Liver (tissue), 9 donors: Measurements from ENCODE around the gene TREML2. TPM values are rescaled to one million over a fixed set of nuclear protein-coding genes. Genes with fewer than 3 reads are reported as not detected.

Experiments used
- DNase-seq: peaks from one replicate; pipeline ENCODE4 v3.0.0-alpha.2; 2017; ENCODE audit warnings: low spot score
- H3K27ac ChIP-seq, 2 donors: one replicate each; pipeline ENCODE4 v1.7.0; 2013; ENCODE audit warnings: inconsistent platforms in 2 of 2, low read length in 2 of 2, control low read depth in 1 of 2, low read depth in 1 of 2, mild to moderate bottlenecking in 1 of 2
- H3K27me3 ChIP-seq, 4 donors: one replicate each; pipeline versions ENCODE4 v1.6.1 to v1.7.0; 2013; ENCODE audit warnings: low read length in 3 of 4, inconsistent platforms in 1 of 4, mild to moderate bottlenecking in 1 of 4, moderate library complexity in 1 of 4; ENCODE audit not compliant: control insufficient read depth in 4 of 4, insufficient read depth in 4 of 4
- H3K36me3 ChIP-seq, 4 donors: one replicate each; pipeline versions ENCODE4 v1.6.1 to v1.7.0; 2013; ENCODE audit warnings: low read length in 3 of 4, mild to moderate bottlenecking in 3 of 4, low read depth in 1 of 4, moderate library complexity in 1 of 4; ENCODE audit not compliant: control insufficient read depth in 4 of 4, insufficient read depth in 3 of 4
- H3K4me1 ChIP-seq, 4 donors: one replicate each; pipeline versions ENCODE4 v1.6.1 to v1.7.0; 2013; ENCODE audit warnings: low read length in 3 of 4, mild to moderate bottlenecking in 3 of 4, moderate library complexity in 1 of 4; ENCODE audit not compliant: control insufficient read depth in 4 of 4, insufficient read depth in 4 of 4
- H3K4me3 ChIP-seq, 3 donors: one replicate each; pipeline versions ENCODE4 v1.6.1 to v1.7.0; 2013; ENCODE audit warnings: low read length in 3 of 3, control low read depth in 1 of 3, low read depth in 1 of 3, mild to moderate bottlenecking in 1 of 3
- H3K9ac ChIP-seq, 2 donors: one replicate each; pipeline ENCODE4 v1.7.0; 2013; ENCODE audit warnings: low read length in 2 of 2, mild to moderate bottlenecking in 2 of 2, moderate library complexity in 2 of 2, control low read depth in 1 of 2, low read depth in 1 of 2
- H3K9me3 ChIP-seq, 4 donors: one replicate each; pipeline versions ENCODE4 v1.6.1 to v1.7.0; 2013; ENCODE audit warnings: low read length in 3 of 4; ENCODE audit not compliant: control insufficient read depth in 4 of 4
- EGR1 ChIP-seq, 2 donors: IDR thresholded peaks; 2 replicates each; pipeline ENCODE4 v1.6.1; 2016 to 2018; ENCODE audit warnings: antibody characterized with exemption in 2 of 2, low read depth in 2 of 2
- FOXA1 ChIP-seq: IDR thresholded peaks from 2 replicates; pipeline ENCODE4 v1.6.1; 2016; ENCODE audit warnings: antibody characterized with exemption
- FOXA2 ChIP-seq: IDR thresholded peaks from 2 replicates; pipeline ENCODE4 v1.6.1; 2016; ENCODE audit warnings: antibody characterized with exemption
- GABPA ChIP-seq, 2 donors: IDR thresholded peaks in 1 of 2; conservative IDR thresholded peaks in 1 of 2; 2 replicates each; pipeline ENCODE4 v1.6.1; 2016; ENCODE audit warnings: antibody characterized with exemption in 2 of 2, mild to moderate bottlenecking in 1 of 2, moderate library complexity in 1 of 2
- HNF4A ChIP-seq, 2 donors: conservative IDR thresholded peaks; 2 replicates each; pipeline ENCODE4 v1.6.1; 2016; ENCODE audit warnings: antibody characterized with exemption in 2 of 2, mild to moderate bottlenecking in 2 of 2
- HNF4G ChIP-seq: IDR thresholded peaks from 2 replicates; pipeline ENCODE4 v1.6.1; 2016; ENCODE audit warnings: antibody characterized with exemption
- JUND ChIP-seq, 2 donors: IDR thresholded peaks; 2 replicates each; pipeline ENCODE4 v1.6.1; 2016; ENCODE audit warnings: antibody characterized with exemption in 2 of 2
- NR2F2 ChIP-seq: IDR thresholded peaks from 2 replicates; pipeline ENCODE4 v1.6.1; 2016; ENCODE audit warnings: antibody characterized with exemption
- RAD21 ChIP-seq, 2 donors: IDR thresholded peaks; 2 replicates each; pipeline ENCODE4 v1.6.1; 2016; ENCODE audit warnings: antibody characterized with exemption in 2 of 2, mild to moderate bottlenecking in 2 of 2
- REST ChIP-seq: IDR thresholded peaks from 2 replicates; pipeline ENCODE4 v1.6.1; 2016; ENCODE audit warnings: antibody characterized with exemption, mild to moderate bottlenecking
- RXRA ChIP-seq, 2 donors: IDR thresholded peaks; 2 replicates each; pipeline ENCODE4 v1.6.1; 2017 to 2018; ENCODE audit warnings: antibody characterized with exemption in 2 of 2, mild to moderate bottlenecking in 1 of 2
- SP1 ChIP-seq: IDR thresholded peaks from 2 replicates; pipeline ENCODE4 v1.6.1; 2018; ENCODE audit warnings: antibody characterized with exemption, mild to moderate bottlenecking
- TAF1 ChIP-seq: conservative IDR thresholded peaks from 2 replicates; pipeline ENCODE4 v1.6.1; 2016; ENCODE audit warnings: antibody characterized with exemption, mild to moderate bottlenecking
- YY1 ChIP-seq: IDR thresholded peaks from 2 replicates; pipeline ENCODE4 v1.6.1; 2016; ENCODE audit warnings: antibody characterized with exemption, mild to moderate bottlenecking
- ZBTB33 ChIP-seq: IDR thresholded peaks from 2 replicates; pipeline ENCODE4 v1.6.1; 2016; ENCODE audit warnings: antibody characterized with exemption
- WGBS: extraction: QIAGEN DNeasy Blood & Tissue Kit; methylation state at CpG from one replicate; pipeline ENCODE4 v1.1.7; 2013; 5-methylcytosine and 5-hydroxymethylcytosine counted together
- polyA plus RNA-seq, 2 donors: library from polyadenylated mRNA; stranded (reverse) in 1 of 2; unstranded in 1 of 2; fragments of 200-250 nt in 1 of 2; fragments of >200 nt in 1 of 2; fragmentation: Nextera tagmentation in 1 of 2; extraction: Ambion mirVana in 1 of 2; gene quantifications; one replicate each; pipeline versions ENCODE4 v1.2.1 to v1.2.3, GENCODE V29; 2013 to 2015
- total RNA-seq, 2 donors: library from RNA; depleted of rRNA; stranded (reverse); fragments of >200 nt; gene quantifications; one replicate each; pipeline ENCODE4 v1.2.3, GENCODE V29; 2014
- TF ChIP-seq, protein P1 (sequence below): fragments of 150-350 bp; IDR thresholded peaks from 2 replicates; pipeline ENCODE4 v1.5.1; 2017; ENCODE audit warnings: improper control_type of control experiment, low read depth, low read length; ENCODE audit not compliant: missing input control
- TF ChIP-seq, protein P2 (sequence below): IDR thresholded peaks from 2 replicates; pipeline ENCODE4 v1.6.1; 2016; ENCODE audit warnings: antibody characterized with exemption
- TF ChIP-seq, protein P3 (sequence below): IDR thresholded peaks from 2 replicates; pipeline ENCODE4 v1.6.1; 2016; ENCODE audit warnings: antibody characterized with exemption
- donor health status: healthy.
- donor health status: healthy.
- donor health status: healthy.
- donor health status: healthy.
- donor health status: healthy.

Gene TREML2
- total and polyA plus RNA-seq, 4 donors, result 0.03 to 9.8 (median 0.23) TPM

- no peak overlapping the region for H3K27ac ChIP-seq
- H3K27me3 ChIP-seq, result peaks cover 0 to 11% (median 0%) of the 10 kb centered on the region in 4 donors
- no peaks in the 10 kb centered on the region for H3K4me1 ChIP-seq
- TF ChIP-seq FOXA2 (no peak), REST (no peak), EGR1 (IDR thresholded peaks at IDR 0.05; ENCODE audit: low read depth in 2 of 2) (no peak), HNF4A (conservative IDR thresholded peaks at IDR 0.05) (no peak), NR2F2 (no peak), HNF4G (no peak), RXRA (IDR thresholded peaks at IDR 0.05) (no peak), YY1 (no peak), TAF1 (no peak), ZBTB33 (no peak), SP1 (no peak), JUND (IDR thresholded peaks at IDR 0.05) (no peak), FOXA1 (no peak), RAD21 (IDR thresholded peaks at IDR 0.05) (no peak), GABPA (IDR thresholded peaks at IDR 0.05 in 1 of 2, conservative IDR thresholded peaks at IDR 0.05 in 1 of 2) (no peak)
- TF ChIP-seq, protein P1, sequence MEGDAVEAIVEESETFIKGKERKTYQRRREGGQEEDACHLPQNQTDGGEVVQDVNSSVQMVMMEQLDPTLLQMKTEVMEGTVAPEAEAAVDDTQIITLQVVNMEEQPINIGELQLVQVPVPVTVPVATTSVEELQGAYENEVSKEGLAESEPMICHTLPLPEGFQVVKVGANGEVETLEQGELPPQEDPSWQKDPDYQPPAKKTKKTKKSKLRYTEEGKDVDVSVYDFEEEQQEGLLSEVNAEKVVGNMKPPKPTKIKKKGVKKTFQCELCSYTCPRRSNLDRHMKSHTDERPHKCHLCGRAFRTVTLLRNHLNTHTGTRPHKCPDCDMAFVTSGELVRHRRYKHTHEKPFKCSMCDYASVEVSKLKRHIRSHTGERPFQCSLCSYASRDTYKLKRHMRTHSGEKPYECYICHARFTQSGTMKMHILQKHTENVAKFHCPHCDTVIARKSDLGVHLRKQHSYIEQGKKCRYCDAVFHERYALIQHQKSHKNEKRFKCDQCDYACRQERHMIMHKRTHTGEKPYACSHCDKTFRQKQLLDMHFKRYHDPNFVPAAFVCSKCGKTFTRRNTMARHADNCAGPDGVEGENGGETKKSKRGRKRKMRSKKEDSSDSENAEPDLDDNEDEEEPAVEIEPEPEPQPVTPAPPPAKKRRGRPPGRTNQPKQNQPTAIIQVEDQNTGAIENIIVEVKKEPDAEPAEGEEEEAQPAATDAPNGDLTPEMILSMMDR, result no peak
- TF ChIP-seq, protein P2, sequence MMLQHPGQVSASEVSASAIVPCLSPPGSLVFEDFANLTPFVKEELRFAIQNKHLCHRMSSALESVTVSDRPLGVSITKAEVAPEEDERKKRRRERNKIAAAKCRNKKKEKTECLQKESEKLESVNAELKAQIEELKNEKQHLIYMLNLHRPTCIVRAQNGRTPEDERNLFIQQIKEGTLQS, result no peak
- TF ChIP-seq, protein P3, sequence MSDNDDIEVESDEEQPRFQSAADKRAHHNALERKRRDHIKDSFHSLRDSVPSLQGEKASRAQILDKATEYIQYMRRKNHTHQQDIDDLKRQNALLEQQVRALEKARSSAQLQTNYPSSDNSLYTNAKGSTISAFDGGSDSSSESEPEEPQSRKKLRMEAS, result no peak
- no peak for DNase-seq
- WGBS, result 73% methylated on average over 5 of the region's 5 CpGs
- H3K9ac ChIP-seq, result no peak overlapping the region
- H3K9me3 ChIP-seq, result no peaks in the 10 kb centered on the region
- no peak overlapping the region for H3K4me3 ChIP-seq
- no peaks in the 10 kb centered on the region for H3K36me3 ChIP-seq
These were observed 30.3 kb upstream of the TREML2 start for GRCh38 chr6:41231246-41231645.
